ENCODE results near the gene DEUP1.
"Not testable (repeated sequence)": the region's sequence is repeated elsewhere in the genome, so short reads cannot be mapped to it uniquely, and the experiment has no call there.

DNA sequence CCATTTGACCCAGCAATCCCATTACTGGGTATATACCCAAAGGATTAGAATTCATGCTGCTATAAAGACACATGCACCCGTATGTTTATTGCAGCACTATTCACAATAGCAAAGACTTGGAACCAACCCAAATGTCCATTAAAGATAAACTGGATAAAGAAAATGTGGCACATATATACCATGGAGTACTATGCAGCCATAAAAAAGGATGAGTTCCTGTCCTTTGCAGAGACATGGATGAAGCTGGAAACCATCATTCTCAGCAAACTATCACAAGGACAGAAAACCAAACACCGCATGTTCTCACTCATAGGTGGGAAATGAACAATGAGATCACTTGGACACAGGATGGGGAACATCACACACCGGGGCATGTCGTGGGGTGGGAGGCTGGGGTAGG lies 133.1 kb downstream of the DEUP1 start:
- TF ChIP-seq POLR2A (IDR thresholded peaks at IDR 0.05): not testable (repeated sequence)
- TF ChIP-seq, protein P1, sequence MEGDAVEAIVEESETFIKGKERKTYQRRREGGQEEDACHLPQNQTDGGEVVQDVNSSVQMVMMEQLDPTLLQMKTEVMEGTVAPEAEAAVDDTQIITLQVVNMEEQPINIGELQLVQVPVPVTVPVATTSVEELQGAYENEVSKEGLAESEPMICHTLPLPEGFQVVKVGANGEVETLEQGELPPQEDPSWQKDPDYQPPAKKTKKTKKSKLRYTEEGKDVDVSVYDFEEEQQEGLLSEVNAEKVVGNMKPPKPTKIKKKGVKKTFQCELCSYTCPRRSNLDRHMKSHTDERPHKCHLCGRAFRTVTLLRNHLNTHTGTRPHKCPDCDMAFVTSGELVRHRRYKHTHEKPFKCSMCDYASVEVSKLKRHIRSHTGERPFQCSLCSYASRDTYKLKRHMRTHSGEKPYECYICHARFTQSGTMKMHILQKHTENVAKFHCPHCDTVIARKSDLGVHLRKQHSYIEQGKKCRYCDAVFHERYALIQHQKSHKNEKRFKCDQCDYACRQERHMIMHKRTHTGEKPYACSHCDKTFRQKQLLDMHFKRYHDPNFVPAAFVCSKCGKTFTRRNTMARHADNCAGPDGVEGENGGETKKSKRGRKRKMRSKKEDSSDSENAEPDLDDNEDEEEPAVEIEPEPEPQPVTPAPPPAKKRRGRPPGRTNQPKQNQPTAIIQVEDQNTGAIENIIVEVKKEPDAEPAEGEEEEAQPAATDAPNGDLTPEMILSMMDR (IDR thresholded peaks at IDR 0.05): not testable (repeated sequence)

Data from testis (tissue), 2 donors.